Parathyroid adenoma (tissue), 2 donors: ENCODE results near the gene BSN.

Experiments used
- H2AFZ ChIP-seq: fragments of 300-600 bp; sonication (generic); one replicate; pipeline ENCODE4 v1.7.0; 2017; ENCODE audit warnings: antibody characterized with exemption, mild to moderate bottlenecking
- H3K27ac ChIP-seq: fragments of 300-600 bp; sonication (generic); one replicate; pipeline ENCODE4 v1.7.0; 2017
- H3K27me3 ChIP-seq: fragments of 300-600 bp; sonication (generic); one replicate; pipeline ENCODE4 v1.7.0; 2017; ENCODE audit warnings: low read length; ENCODE audit not compliant: control insufficient read depth, insufficient read depth
- H3K36me3 ChIP-seq: fragments of 300-600 bp; sonication (generic); one replicate; pipeline ENCODE4 v1.7.0; 2017; ENCODE audit warnings: low read length; ENCODE audit not compliant: control insufficient read depth, insufficient read depth
- H3K4me1 ChIP-seq: fragments of 300-600 bp; sonication (generic); one replicate; pipeline ENCODE4 v1.7.0; 2017; ENCODE audit warnings: control low read depth
- H3K4me2 ChIP-seq: fragments of 300-600 bp; sonication (generic); one replicate; pipeline ENCODE4 v1.7.0; 2017; ENCODE audit warnings: low read length
- H3K4me3 ChIP-seq: fragments of 300-600 bp; sonication (generic); one replicate; pipeline ENCODE4 v1.7.0; 2017; ENCODE audit warnings: low read depth, low read length
- H3K79me2 ChIP-seq: fragments of 300-600 bp; sonication (generic); one replicate; pipeline ENCODE4 v1.7.0; 2017; ENCODE audit warnings: control low read depth
- H3K9ac ChIP-seq: fragments of 300-600 bp; sonication (generic); one replicate; pipeline ENCODE4 v1.7.0; 2017; ENCODE audit warnings: mild to moderate bottlenecking
- H3K9me3 ChIP-seq: fragments of 300-600 bp; sonication (generic); one replicate; pipeline ENCODE4 v1.7.0; 2017; ENCODE audit warnings: low read length; ENCODE audit not compliant: control insufficient read depth
- CTCF ChIP-seq: fragments of 300-600 bp; sonication (generic); IDR thresholded peaks from one replicate; pipeline ENCODE4 v1.7.0; 2017; ENCODE audit warnings: antibody characterized with exemption, mild to moderate bottlenecking
- donor health status: primary hyperparathyroidism.

The BSN gene

DNA sequence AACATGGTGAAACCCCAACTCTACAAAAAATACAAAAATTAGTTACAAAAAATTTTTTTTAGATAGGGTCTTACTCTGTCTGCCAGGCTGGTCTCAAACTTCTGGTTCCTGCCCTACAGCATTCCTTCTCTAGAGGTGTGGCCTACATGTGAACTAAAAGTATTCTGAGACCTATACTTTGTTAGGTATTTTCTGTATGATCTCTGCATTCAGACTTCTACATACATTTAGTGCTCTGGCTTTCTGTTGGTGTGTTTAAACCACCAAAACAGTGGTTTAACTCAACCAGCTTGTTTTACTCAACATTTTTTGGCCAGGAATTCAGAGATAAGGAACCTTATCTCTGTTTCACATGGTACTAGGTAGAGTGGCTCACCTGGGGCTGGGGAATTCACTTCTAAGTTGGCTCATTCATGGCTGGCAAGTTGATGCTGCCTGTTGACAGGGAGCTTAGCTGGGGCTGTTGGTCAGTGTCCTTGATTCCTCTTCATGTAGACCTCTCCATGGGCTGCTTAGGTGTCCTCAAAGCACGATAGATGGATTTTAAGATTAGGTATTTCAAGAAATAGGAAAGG lies 41.4 kb upstream of the BSN start:
- Histone ChIP-seq H3K9me3 (no peaks in the 10 kb centered on the region), H2AFZ (no peak overlapping the region), H3K4me1 (peaks cover 4% of the 10 kb centered on the region), H3K9ac (no peak overlapping the region), H3K36me3 (no peaks in the 10 kb centered on the region), H3K4me3 (no peak overlapping the region), H3K79me2 (peaks cover 37% of the 10 kb centered on the region), H3K4me2 (no peak overlapping the region), H3K27ac (no peak overlapping the region), H3K27me3 (no peaks in the 10 kb centered on the region)
- no peak for TF ChIP-seq CTCF

GRCh38 chr3:49513494-49514124 lies 40.7 kb upstream of the BSN start:
- H3K36me3 ChIP-seq = no peaks in the 10 kb centered on the region
- peaks cover 4% of the 10 kb centered on the region for H3K4me1 ChIP-seq

DNA sequence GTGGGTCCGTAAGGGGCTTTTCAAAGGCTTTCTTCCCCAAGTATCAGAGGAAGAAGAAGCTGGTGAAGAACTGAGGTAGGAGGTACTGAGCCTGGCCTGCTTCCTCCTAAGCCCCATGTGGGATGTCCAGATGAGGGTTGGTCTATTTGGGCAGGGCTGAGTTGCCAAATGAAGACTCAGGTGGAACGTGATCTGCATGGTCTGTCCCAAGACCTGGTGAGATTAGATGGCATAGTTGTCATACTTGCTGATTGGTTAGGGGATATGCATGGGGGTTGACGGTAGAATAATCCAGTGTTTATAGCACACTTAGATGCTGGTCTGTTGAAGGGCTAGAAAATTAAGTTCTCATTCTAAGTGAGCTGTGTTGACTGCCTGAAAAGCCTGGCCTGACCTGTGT lies 36.3 kb upstream of the BSN start:
- H3K9me3 ChIP-seq = no peaks in the 10 kb centered on the region
- H3K4me1 ChIP-seq = peaks cover 4% of the 10 kb centered on the region
- H3K79me2 ChIP-seq = peaks cover 51% of the 10 kb centered on the region
- no peaks in the 10 kb centered on the region for H3K27me3 ChIP-seq
- no peak overlapping the region for H3K4me2 ChIP-seq
- no peak overlapping the region for H3K9ac ChIP-seq
- no peak overlapping the region for H2AFZ ChIP-seq
- H3K36me3 ChIP-seq = no peaks in the 10 kb centered on the region
- TF ChIP-seq CTCF = no peak
- H3K4me3 ChIP-seq = no peak overlapping the region
- no peak overlapping the region for H3K27ac ChIP-seq

More at GRCh38 chr3:49513494-49514124, 40.7 kb upstream of the BSN start:
- no peak overlapping the region for H3K9ac ChIP-seq
- no peak overlapping the region for H2AFZ ChIP-seq
- H3K27ac ChIP-seq = no peak overlapping the region
- H3K4me2 ChIP-seq = no peak overlapping the region
- no peak overlapping the region for H3K4me3 ChIP-seq
- H3K27me3 ChIP-seq = no peaks in the 10 kb centered on the region
- peaks cover 39% of the 10 kb centered on the region for H3K79me2 ChIP-seq
- no peaks in the 10 kb centered on the region for H3K9me3 ChIP-seq
- TF ChIP-seq CTCF = no peak

GRCh38 chr3:49518441-49518840 lies 35.8 kb upstream of the BSN start:
- Histone ChIP-seq H3K4me3 (no peak overlapping the region), H3K79me2 (peaks cover 50% of the 10 kb centered on the region), H3K4me2 (no peak overlapping the region), H3K9me3 (no peaks in the 10 kb centered on the region), H3K36me3 (no peaks in the 10 kb centered on the region), H3K9ac (no peak overlapping the region), H3K27me3 (no peaks in the 10 kb centered on the region), H3K4me1 (peaks cover 3% of the 10 kb centered on the region), H3K27ac (no peak overlapping the region), H2AFZ (no peak overlapping the region)
- TF ChIP-seq CTCF = no peak

DNA sequence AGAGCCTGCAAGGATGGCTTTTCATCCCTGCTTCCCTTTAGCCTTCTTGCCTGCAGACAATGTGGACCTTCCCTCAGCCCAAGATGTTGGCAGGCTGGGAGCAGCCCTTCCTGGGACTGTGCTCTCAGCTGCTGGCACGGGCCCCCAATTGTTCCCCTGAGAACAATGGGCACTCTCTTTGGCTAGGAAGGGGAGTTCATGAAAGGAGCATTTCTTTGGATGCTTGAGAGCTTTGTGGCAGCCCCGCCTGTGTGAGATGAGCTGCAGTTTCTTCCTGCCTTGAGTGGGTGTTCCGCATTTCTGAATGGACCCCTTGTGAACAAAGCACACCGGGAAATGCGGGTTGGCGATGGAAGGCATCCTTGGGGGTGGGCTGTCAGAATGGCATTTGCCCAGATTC lies 35.0 kb upstream of the BSN start:
- Histone ChIP-seq H3K79me2 (peaks cover 50% of the 10 kb centered on the region), H3K4me2 (no peak overlapping the region), H3K27me3 (no peaks in the 10 kb centered on the region), H3K9ac (no peak overlapping the region), H3K27ac (no peak overlapping the region), H3K4me1 (no peaks in the 10 kb centered on the region), H3K4me3 (no peak overlapping the region), H3K36me3 (no peaks in the 10 kb centered on the region), H2AFZ (no peak overlapping the region), H3K9me3 (no peaks in the 10 kb centered on the region)
- TF ChIP-seq CTCF = no peak
